GM23338 (cell line): Measurements from ENCODE around the gene PSMD3. TPM values are rescaled to one million over a fixed set of nuclear protein-coding genes. Genes with fewer than 3 reads are reported as not detected.
A peak's percentile ranks its signal among the peaks of the same experiment; 100 is the strongest.

Source experiments
- ATAC-seq: fragments of 200-7000 bp; cut with Tn5 transposase; 3 replicates; pipeline ENCODE4 v1.9.1; 2020
- DNase-seq: peaks from one replicate; pipeline ENCODE4 v3.0.0-alpha.2; 2015; ENCODE audit warnings: low spot score
- H2AFZ ChIP-seq: fragments of 200-600 bp; sonication (generic); 2 replicates; pipeline ENCODE4 v1.8.0; 2016; ENCODE audit warnings: antibody characterized with exemption, mild to moderate bottlenecking, moderate library complexity
- H3F3A ChIP-seq: fragments of 200-600 bp; sonication (generic); replicated peaks from 2 replicates; pipeline ENCODE4 v1.8.0; 2017; ENCODE audit warnings: antibody characterized with exemption, mixed run types, low read depth
- H3K27ac ChIP-seq: fragments of 200-600 bp; sonication (generic); 2 replicates; pipeline ENCODE4 v1.6.1; 2016; ENCODE audit warnings: low read depth
- H3K27me3 ChIP-seq: fragments of 200-600 bp; sonication (generic); 2 replicates; pipeline ENCODE4 v1.8.0; 2016; ENCODE audit warnings: mild to moderate bottlenecking, mixed run types, moderate library complexity; ENCODE audit not compliant: insufficient read depth
- H3K36me3 ChIP-seq: fragments of 200-600 bp; sonication (generic); 2 replicates; pipeline ENCODE4 v1.8.0; 2016; ENCODE audit warnings: mild to moderate bottlenecking; ENCODE audit not compliant: insufficient read depth
- H3K4me1 ChIP-seq: fragments of 200-600 bp; sonication (generic); 2 replicates; pipeline ENCODE4 v1.8.0; 2016; ENCODE audit warnings: mild to moderate bottlenecking, moderate library complexity; ENCODE audit not compliant: insufficient read depth
- H3K4me2 ChIP-seq: fragments of 200-600 bp; sonication (generic); 2 replicates; pipeline ENCODE4 v1.7.1; 2017; ENCODE audit warnings: mixed run types
- H3K4me3 ChIP-seq: fragments of 200-600 bp; sonication (generic); 2 replicates; pipeline ENCODE4 v1.6.1; 2016; ENCODE audit warnings: mixed run types
- H3K79me2 ChIP-seq: fragments of 200-600 bp; sonication (generic); replicated peaks from 2 replicates; pipeline ENCODE4 v1.8.0; 2017; ENCODE audit warnings: mild to moderate bottlenecking; ENCODE audit not compliant: insufficient read depth
- H3K9me2 ChIP-seq: fragments of 200-600 bp; sonication (generic); 2 replicates; pipeline ENCODE4 v1.8.0; 2017; ENCODE audit not compliant: insufficient read depth
- H4K20me1 ChIP-seq: fragments of 200-600 bp; sonication (generic); replicated peaks from 2 replicates; pipeline ENCODE4 v1.8.0; 2017; ENCODE audit warnings: mild to moderate bottlenecking; ENCODE audit not compliant: insufficient read depth
- H3K27ac Mint-ChIP-seq: 2 replicates; pipeline ENCODE4 v1.8.0; 2020; ENCODE audit warnings: inconsistent platforms, mild to moderate bottlenecking, moderate library complexity, mixed read lengths
- H3K27me3 Mint-ChIP-seq: 3 replicates; pipeline ENCODE4 v1.8.0; 2022; ENCODE audit warnings: low read depth, mild to moderate bottlenecking, moderate library complexity, mixed read lengths, inconsistent platforms; ENCODE audit not compliant: insufficient read depth, poor library complexity
- H3K36me3 Mint-ChIP-seq: 3 replicates; pipeline ENCODE4 v1.8.0; 2021; ENCODE audit warnings: low read depth, mild to moderate bottlenecking, inconsistent platforms, moderate library complexity, mixed read lengths
- H3K4me1 Mint-ChIP-seq: 3 replicates; pipeline ENCODE4 v1.8.0; 2020; ENCODE audit warnings: mild to moderate bottlenecking, inconsistent platforms, mixed read lengths
- H3K4me3 Mint-ChIP-seq: 3 replicates; pipeline ENCODE4 v1.8.0; 2021; ENCODE audit warnings: moderate library complexity, mild to moderate bottlenecking, inconsistent platforms, mixed read lengths
- H3K9me3 Mint-ChIP-seq: 3 replicates; pipeline ENCODE4 v1.8.0; 2020; ENCODE audit warnings: moderate library complexity, mild to moderate bottlenecking, inconsistent platforms, mixed read lengths
- CREB1 ChIP-seq: fragments of 250-450 bp; sonication (Bioruptor Pico); IDR thresholded peaks from 2 replicates; pipeline ENCODE4 v1.5.0; 2020; ENCODE audit warnings: low read depth, mild to moderate bottlenecking, moderate library complexity
- CTCF ChIP-seq, 2 experiments: fragments of 200-600 bp in 1 of 2; sonication (generic) in 1 of 2; conservative IDR thresholded peaks; 2 replicates each; pipeline versions ENCODE4 v1.5.1 to v1.6.1; 2016 to 2017; ENCODE audit warnings: antibody characterized with exemption in 2 of 2, low read depth in 2 of 2, mild to moderate bottlenecking in 2 of 2, moderate library complexity in 1 of 2
- JUNB ChIP-seq: IDR thresholded peaks from one replicate; pipeline ENCODE4 v1.6.1; 2016; ENCODE audit warnings: antibody characterized with exemption; ENCODE audit not compliant: unreplicated experiment
- REST ChIP-seq: IDR thresholded peaks from one replicate; pipeline ENCODE4 v1.6.1; 2018; ENCODE audit warnings: antibody characterized with exemption; ENCODE audit not compliant: unreplicated experiment
- polyA plus RNA-seq: library from polyadenylated mRNA; unstranded; fragments of >200 nt; fragmentation: Nextera tagmentation; extraction: Ambion mirVana; gene quantifications from 2 replicates; pipeline ENCODE4 v1.2.1, GENCODE V29; 2016
- total RNA-seq: library from RNA; depleted of rRNA; stranded (reverse); fragments of >200 nt; shearing (Covaris generic); gene quantifications from 2 replicates; pipeline ENCODE4 v1.2.3, GENCODE V29; 2014

PSMD3 gene
- total and polyA plus RNA-seq, 2 experiments from 2014 or later: 112 to 217 TPM

GRCh38 chr17:40035162-40035559, 54.6 kb downstream of the PSMD3 start (continued):
- peak; percentile 87 to 96 for TF ChIP-seq CTCF (conservative IDR thresholded peaks at IDR 0.05; ENCODE audit: low read depth in 2 of 2)

GRCh38 chr17:40038882-40039513, 58.4 kb downstream of the PSMD3 start:
- H3K4me2 ChIP-seq: 0 out of 2 replicates have a peak overlapping the region, but pooled peaks have one; percentile 0
- peak overlapping the region; percentile 79 for H3K27ac ChIP-seq
- no peaks in the 10 kb centered on the region for H3K27me3 ChIP-seq
- peaks cover 18% of the 10 kb centered on the region for H3K4me1 Mint-ChIP-seq
- no peaks in the 10 kb centered on the region for H3K79me2 ChIP-seq
- no peaks in the 10 kb centered on the region for H3K9me2 ChIP-seq
- peak; percentile 64 for ATAC-seq
- H3K27me3 Mint-ChIP-seq: peaks cover 4% of the 10 kb centered on the region
- peak overlapping the region; percentile 60; the same call in 1 of the 2 replicates for H3K27ac Mint-ChIP-seq
- no peak overlapping the region for H3K4me3 ChIP-seq
- peaks cover 15% of the 10 kb centered on the region for H3K4me1 ChIP-seq
- H3F3A ChIP-seq: peaks cover 9% of the 10 kb centered on the region
- peaks cover 7% of the 10 kb centered on the region; the same call in 1 of the 2 replicates for H3K36me3 ChIP-seq
- H3K36me3 Mint-ChIP-seq: peaks cover 7% of the 10 kb centered on the region; the same call in 2 of the 3 replicates
- DNase-seq: peak; percentile 80
- H3K9me3 Mint-ChIP-seq: no peaks in the 10 kb centered on the region
- no peak for TF ChIP-seq JUNB
- peak; percentile 81 for TF ChIP-seq CTCF (conservative IDR thresholded peaks at IDR 0.05; ENCODE audit: low read depth in 2 of 2)
- no peak for TF ChIP-seq CREB1 (CRISPR knock-in tag)
- 0 out of 2 replicates have a peak, but pooled peaks cover 2% of the 10 kb centered on the region for H4K20me1 ChIP-seq
- H2AFZ ChIP-seq: no peak overlapping the region
- no peak overlapping the region; the same call in 2 of the 3 replicates for H3K4me3 Mint-ChIP-seq

- no peaks in the 10 kb centered on the region for H3K27me3 ChIP-seq
- no peaks in the 10 kb centered on the region for H3K9me2 ChIP-seq
- peaks cover 6% of the 10 kb centered on the region; the same call in 1 of the 2 replicates for H3K4me1 ChIP-seq
- no peaks in the 10 kb centered on the region; the same call in 1 of the 2 replicates for H3F3A ChIP-seq
- H3K27ac ChIP-seq: no peak overlapping the region
- no peak for ATAC-seq
- H3K36me3 ChIP-seq: no peaks in the 10 kb centered on the region; the same call in 1 of the 2 replicates
- H3K4me3 Mint-ChIP-seq: no peak overlapping the region
- no peaks in the 10 kb centered on the region for H3K9me3 Mint-ChIP-seq
- no peak overlapping the region for H3K4me2 ChIP-seq
- no peak overlapping the region for H3K4me3 ChIP-seq
- peaks cover 10% of the 10 kb centered on the region for H3K4me1 Mint-ChIP-seq
- no peak overlapping the region for H2AFZ ChIP-seq
- H4K20me1 ChIP-seq: 0 out of 2 replicates have a peak, but pooled peaks cover 2% of the 10 kb centered on the region
- peaks cover 4% of the 10 kb centered on the region; the same call in 2 of the 3 replicates for H3K36me3 Mint-ChIP-seq
- no peak for DNase-seq
- peak overlapping the region; percentile 4; the same call in 1 of the 2 replicates for H3K27ac Mint-ChIP-seq
- H3K79me2 ChIP-seq: no peaks in the 10 kb centered on the region
- H3K27me3 Mint-ChIP-seq: peaks cover 6% of the 10 kb centered on the region
- no peak for TF ChIP-seq REST
- TF ChIP-seq CREB1 (CRISPR knock-in tag): no peak
Observed at GRCh38 chr17:40041196-40041595, 60.6 kb downstream of the PSMD3 start.
